Measurements from ENCODE around the gene ALAS1. TPM values are rescaled to one million over a fixed set of nuclear protein-coding genes. Genes with fewer than 3 reads are reported as not detected.
A peak's percentile ranks its signal among the peaks of the same experiment; 100 is the strongest.

Gene ALAS1
- total and polyA plus RNA-seq, 9 of the 15 experiments (the other 6 are each of a cell fraction or from before 2014, with no cell fraction given), result 21.4 to 49.5 (median 34.4) TPM

DNA sequence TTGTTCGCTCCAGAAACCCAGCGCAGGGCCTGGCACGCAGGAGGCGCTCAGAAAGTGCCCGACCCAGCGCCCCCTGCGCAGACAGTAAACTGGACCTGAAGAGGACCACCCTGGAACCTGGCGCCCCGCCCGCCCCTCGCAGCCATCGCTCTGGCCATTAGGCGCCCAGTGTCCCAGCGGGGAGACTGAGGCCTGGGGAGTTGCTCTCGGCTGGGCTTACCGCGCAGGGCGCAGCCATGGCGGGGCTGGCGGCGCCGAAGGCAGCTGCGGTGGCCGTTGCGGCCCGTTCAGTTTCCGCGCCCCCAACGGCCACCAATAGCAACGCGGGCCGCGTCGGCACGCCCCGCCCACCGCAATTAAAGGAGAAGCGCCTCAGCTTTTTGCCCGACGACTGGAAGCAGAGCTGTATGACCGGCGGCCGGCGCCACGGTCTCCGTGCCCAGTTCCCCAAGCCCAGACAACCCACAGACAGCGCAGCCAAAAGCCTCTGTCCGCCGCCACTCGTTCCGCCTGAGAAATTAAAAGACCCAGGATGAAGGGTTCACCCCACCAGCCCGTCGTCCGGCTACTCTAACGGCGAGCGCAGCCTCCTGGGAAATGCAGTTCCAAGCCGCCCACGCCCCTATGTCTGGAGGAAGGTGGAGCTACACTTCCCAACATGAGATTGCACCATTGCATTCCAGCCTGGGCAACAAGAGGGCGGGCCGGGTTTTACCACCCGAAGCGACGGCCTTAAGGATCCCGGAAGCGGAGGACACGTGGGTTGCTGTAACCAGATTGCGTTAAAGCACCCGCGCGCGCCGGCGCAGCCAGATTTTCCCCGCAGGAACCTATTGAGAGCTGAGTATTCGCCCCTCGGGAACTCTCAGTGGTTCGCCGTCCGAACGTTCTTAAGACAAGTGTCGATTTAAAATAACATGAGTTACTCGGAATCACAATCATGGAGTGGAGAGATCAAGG is 43.5 kb upstream of the ALAS1 start, which contains the start of gene POC1A (continued):
- TF ChIP-seq, protein P1, sequence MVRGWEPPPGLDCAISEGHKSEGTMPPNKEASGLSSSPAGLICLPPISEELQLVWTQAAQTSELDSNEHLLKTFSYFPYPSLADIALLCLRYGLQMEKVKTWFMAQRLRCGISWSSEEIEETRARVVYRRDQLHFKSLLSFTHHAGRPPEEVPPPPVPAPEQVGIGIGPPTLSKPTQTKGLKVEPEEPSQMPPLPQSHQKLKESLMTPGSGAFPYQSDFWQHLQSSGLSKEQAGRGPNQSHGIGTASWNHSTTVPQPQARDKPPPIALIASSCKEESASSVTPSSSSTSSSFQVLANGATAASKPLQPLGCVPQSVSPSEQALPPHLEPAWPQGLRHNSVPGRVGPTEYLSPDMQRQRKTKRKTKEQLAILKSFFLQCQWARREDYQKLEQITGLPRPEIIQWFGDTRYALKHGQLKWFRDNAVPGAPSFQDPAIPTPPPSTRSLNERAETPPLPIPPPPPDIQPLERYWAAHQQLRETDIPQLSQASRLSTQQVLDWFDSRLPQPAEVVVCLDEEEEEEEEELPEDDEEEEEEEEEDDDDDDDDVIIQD (CRISPR knock-in tag; IDR thresholded peaks at IDR 0.05), result no peak
- TF ChIP-seq MTF1 (CRISPR knock-in tag; IDR thresholded peaks at IDR 0.05; ENCODE audit: borderline replicate concordance), result no peak
- TF ChIP-seq POLR2H (tag; IDR thresholded peaks at IDR 0.05; ENCODE audit: low read depth), result 0 out of 2 replicates have a peak, but pooled peaks have one; percentile 54
- TF ChIP-seq NELFE (IDR thresholded peaks at IDR 0.05; ENCODE audit: insufficient read depth, insufficient read length), result no peak
- no peak for TF ChIP-seq NR4A1 (CRISPR knock-in tag; IDR thresholded peaks at IDR 0.05)
- no peak for TF ChIP-seq NR4A1 (tag; IDR thresholded peaks at IDR 0.05)
- TF ChIP-seq, protein P2, sequence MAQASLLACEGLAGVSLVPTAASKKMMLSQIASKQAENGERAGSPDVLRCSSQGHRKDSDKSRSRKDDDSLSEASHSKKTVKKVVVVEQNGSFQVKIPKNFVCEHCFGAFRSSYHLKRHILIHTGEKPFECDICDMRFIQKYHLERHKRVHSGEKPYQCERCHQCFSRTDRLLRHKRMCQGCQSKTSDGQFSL (CRISPR knock-in tag; IDR thresholded peaks at IDR 0.05), result no peak
- TF ChIP-seq, protein P2 (tag; IDR thresholded peaks at IDR 0.05), result no peak
- no peak for TF ChIP-seq PHB (CRISPR knock-in tag; IDR thresholded peaks at IDR 0.05)
- no peak for TF ChIP-seq RBM39 (optimal IDR thresholded peaks at IDR 0.05; ENCODE audit: low read depth, low read length)
- TF ChIP-seq HEY1 (CRISPR knock-in tag; IDR thresholded peaks at IDR 0.05; ENCODE audit: borderline replicate concordance), result no peak
- TF ChIP-seq, protein P3, sequence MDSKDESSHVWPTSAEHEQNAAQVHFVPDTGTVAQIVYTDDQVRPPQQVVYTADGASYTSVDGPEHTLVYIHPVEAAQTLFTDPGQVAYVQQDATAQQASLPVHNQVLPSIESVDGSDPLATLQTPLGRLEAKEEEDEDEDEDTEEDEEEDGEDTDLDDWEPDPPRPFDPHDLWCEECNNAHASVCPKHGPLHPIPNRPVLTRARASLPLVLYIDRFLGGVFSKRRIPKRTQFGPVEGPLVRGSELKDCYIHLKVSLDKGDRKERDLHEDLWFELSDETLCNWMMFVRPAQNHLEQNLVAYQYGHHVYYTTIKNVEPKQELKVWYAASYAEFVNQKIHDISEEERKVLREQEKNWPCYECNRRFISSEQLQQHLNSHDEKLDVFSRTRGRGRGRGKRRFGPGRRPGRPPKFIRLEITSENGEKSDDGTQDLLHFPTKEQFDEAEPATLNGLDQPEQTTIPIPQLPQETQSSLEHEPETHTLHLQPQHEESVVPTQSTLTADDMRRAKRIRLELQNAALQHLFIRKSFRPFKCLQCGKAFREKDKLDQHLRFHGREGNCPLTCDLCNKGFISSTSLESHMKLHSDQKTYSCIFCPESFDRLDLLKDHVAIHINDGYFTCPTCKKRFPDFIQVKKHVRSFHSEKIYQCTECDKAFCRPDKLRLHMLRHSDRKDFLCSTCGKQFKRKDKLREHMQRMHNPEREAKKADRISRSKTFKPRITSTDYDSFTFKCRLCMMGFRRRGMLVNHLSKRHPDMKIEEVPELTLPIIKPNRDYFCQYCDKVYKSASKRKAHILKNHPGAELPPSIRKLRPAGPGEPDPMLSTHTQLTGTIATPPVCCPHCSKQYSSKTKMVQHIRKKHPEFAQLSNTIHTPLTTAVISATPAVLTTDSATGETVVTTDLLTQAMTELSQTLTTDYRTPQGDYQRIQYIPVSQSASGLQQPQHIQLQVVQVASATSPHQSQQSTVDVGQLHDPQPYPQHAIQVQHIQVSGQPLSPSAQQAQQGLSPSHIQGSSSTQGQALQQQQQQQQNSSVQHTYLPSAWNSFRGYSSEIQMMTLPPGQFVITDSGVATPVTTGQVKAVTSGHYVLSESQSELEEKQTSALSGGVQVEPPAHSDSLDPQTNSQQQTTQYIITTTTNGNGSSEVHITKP (IDR thresholded peaks at IDR 0.05; ENCODE audit: partially characterized antibody), result peak; percentile 96
- TF ChIP-seq TRIM24 (IDR thresholded peaks at IDR 0.05), result no peak; a peak in 1 of 4 replicates
- TF ChIP-seq, protein P4, sequence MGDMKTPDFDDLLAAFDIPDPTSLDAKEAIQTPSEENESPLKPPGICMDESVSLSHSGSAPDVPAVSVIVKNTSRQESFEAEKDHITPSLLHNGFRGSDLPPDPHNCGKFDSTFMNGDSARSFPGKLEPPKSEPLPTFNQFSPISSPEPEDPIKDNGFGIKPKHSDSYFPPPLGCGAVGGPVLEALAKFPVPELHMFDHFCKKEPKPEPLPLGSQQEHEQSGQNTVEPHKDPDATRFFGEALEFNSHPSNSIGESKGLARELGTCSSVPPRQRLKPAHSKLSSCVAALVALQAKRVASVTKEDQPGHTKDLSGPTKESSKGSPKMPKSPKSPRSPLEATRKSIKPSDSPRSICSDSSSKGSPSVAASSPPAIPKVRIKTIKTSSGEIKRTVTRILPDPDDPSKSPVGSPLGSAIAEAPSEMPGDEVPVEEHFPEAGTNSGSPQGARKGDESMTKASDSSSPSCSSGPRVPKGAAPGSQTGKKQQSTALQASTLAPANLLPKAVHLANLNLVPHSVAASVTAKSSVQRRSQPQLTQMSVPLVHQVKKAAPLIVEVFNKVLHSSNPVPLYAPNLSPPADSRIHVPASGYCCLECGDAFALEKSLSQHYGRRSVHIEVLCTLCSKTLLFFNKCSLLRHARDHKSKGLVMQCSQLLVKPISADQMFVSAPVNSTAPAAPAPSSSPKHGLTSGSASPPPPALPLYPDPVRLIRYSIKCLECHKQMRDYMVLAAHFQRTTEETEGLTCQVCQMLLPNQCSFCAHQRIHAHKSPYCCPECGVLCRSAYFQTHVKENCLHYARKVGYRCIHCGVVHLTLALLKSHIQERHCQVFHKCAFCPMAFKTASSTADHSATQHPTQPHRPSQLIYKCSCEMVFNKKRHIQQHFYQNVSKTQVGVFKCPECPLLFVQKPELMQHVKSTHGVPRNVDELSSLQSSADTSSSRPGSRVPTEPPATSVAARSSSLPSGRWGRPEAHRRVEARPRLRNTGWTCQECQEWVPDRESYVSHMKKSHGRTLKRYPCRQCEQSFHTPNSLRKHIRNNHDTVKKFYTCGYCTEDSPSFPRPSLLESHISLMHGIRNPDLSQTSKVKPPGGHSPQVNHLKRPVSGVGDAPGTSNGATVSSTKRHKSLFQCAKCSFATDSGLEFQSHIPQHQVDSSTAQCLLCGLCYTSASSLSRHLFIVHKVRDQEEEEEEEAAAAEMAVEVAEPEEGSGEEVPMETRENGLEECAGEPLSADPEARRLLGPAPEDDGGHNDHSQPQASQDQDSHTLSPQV (IDR thresholded peaks at IDR 0.05), result 0 out of 2 replicates have a peak, but pooled peaks have one; percentile 34
- no peak for TF ChIP-seq TSC22D4 (tag; IDR thresholded peaks at IDR 0.05)

Data from K562 (cell line).